Spleen (tissue), 11 donors: ENCODE measurements around the gene PRKCA. TPM values are rescaled to one million over a fixed set of nuclear protein-coding genes. Genes with fewer than 3 reads are reported as not detected.

Experiments used
- DNase-seq: peaks from one replicate; pipeline ENCODE4 v3.0.0-alpha.2; 2020
- H3K27ac ChIP-seq, 8 donors: fragments of 200-600 bp; sonication (generic) in 7 of 8; 1 replicate in 4 of 8; 2 replicates in 4 of 8; pipeline versions ENCODE4 v1.5.0 to v1.8.0; 2016 to 2021; ENCODE audit warnings: inconsistent platforms in 4 of 8, mild to moderate bottlenecking in 4 of 8, moderate library complexity in 1 of 8
- H3K27me3 ChIP-seq, 7 donors: fragments of 200-600 bp; sonication (generic) in 6 of 7; replicated peaks in 1 of 7; 1 replicate in 4 of 7; 2 replicates in 3 of 7; pipeline versions ENCODE4 v1.5.0 to v1.8.0; 2016 to 2021; ENCODE audit warnings: inconsistent platforms in 3 of 7, mild to moderate bottlenecking in 1 of 7
- H3K36me3 ChIP-seq, 6 donors: fragments of 200-600 bp; sonication (generic) in 5 of 6; 1 replicate in 4 of 6; 2 replicates in 2 of 6; pipeline versions ENCODE4 v1.5.0 to v1.8.0; 2016 to 2021; ENCODE audit warnings: inconsistent platforms in 2 of 6
- H3K4me1 ChIP-seq, 6 donors: fragments of 200-600 bp; sonication (generic) in 5 of 6; 1 replicate in 3 of 6; 2 replicates in 3 of 6; pipeline versions ENCODE4 v1.5.0 to v1.8.0; 2016 to 2021; ENCODE audit warnings: inconsistent platforms in 3 of 6
- H3K4me3 ChIP-seq, 8 donors: fragments of 200-600 bp; sonication (generic) in 7 of 8; 1 replicate in 4 of 8; 2 replicates in 4 of 8; pipeline versions ENCODE4 v1.5.0 to v1.8.0; 2016 to 2021; ENCODE audit warnings: inconsistent platforms in 4 of 8, mild to moderate bottlenecking in 4 of 8, moderate library complexity in 2 of 8
- H3K9me3 ChIP-seq, 8 donors: fragments of 200-600 bp; sonication (generic) in 7 of 8; 1 replicate in 4 of 8; 2 replicates in 4 of 8; pipeline versions ENCODE4 v1.5.0 to v1.8.0; 2016 to 2021; ENCODE audit warnings: inconsistent platforms in 4 of 8
- CTCF ChIP-seq, 11 experiments: fragments of 200-600 bp in 7 of 11; fragments of 450-650 bp in 4 of 11; sonication (generic) in 4 of 11; IDR thresholded peaks in 8 of 11; conservative IDR thresholded peaks in 3 of 11; 1 replicate in 7 of 11; 2 replicates in 4 of 11; pipeline versions ENCODE4 v1.4.0 to v1.8.0; 2016 to 2021; ENCODE audit warnings: antibody characterized with exemption in 11 of 11, inconsistent platforms in 4 of 11, mild to moderate bottlenecking in 1 of 11
- POLR2A ChIP-seq, 3 donors: fragments of 450-650 bp; IDR thresholded peaks; one replicate each; pipeline ENCODE4 v1.5.1; 2017; ENCODE audit warnings: antibody characterized with exemption in 3 of 3, mild to moderate bottlenecking in 1 of 3
- POLR2AphosphoS5 ChIP-seq, 3 donors: sonication (generic); formaldehyde crosslinking; IDR thresholded peaks; one replicate each; pipeline ENCODE4 v1.5.1; 2017; ENCODE audit warnings: antibody characterized with exemption in 3 of 3
- WGBS, 5 donors: extraction: QIAGEN DNeasy Blood & Tissue Kit in 3 of 5; methylation state at CpG; one replicate each; pipeline versions ENCODE4 v1.1.5 to v1.1.7; 2013 to 2018; 5-methylcytosine and 5-hydroxymethylcytosine counted together
- intact Hi-C: fragments of 100-400 bp; cut with DNase I; formaldehyde crosslinking; loops from one replicate; pipeline ENCODE4 v1.15.0; 2023; ENCODE audit warnings: low total_unique reads
- polyA plus RNA-seq, 3 donors: library from polyadenylated mRNA; stranded (reverse); fragments of 200-250 nt; gene quantifications; one replicate each; pipeline ENCODE4 v1.2.1, GENCODE V29; 2013
- total RNA-seq, 7 donors: library from RNA; depleted of rRNA in 3 of 7; stranded (reverse); fragments of >200 nt in 3 of 7; fragmentation: NEBNext Ultra II Directional in 4 of 7; extraction: Animal tissue kit (Norgen Biotek cat#: 25700) in 4 of 7; gene quantifications; one replicate each; pipeline versions ENCODE4 v1.1.0 to v1.2.1, GENCODE V29; 2016 to 2021
- donor health status: healthy with polysubstance abuse.
- donor health status: DM: no; HTN: no; CAD: no; lungs with moderate emphysema.
- donor health status: DM: no; HTN: no; CAD: no.
- donor health status: Bipolar disorder and iron deficiency.
- donor health status: healthy.
- donor health status: DM: no; HTN: no; CAD: no.
- donor health status: DM: yes; HTN: yes; CAD: no.

Gene PRKCA
- total and polyA plus RNA-seq, 10 donors = 1.7 to 59.7 (median 31.2) TPM

GRCh38 chr17:66679631-66680517, 377.5 kb downstream of the PRKCA start:
- H3K27ac ChIP-seq = no peak overlapping the region
- TF ChIP-seq POLR2AphosphoS5 (IDR thresholded peaks at IDR 0.05) = no peak
- TF ChIP-seq CTCF (IDR thresholded peaks at IDR 0.05 in 8 of 11, conservative IDR thresholded peaks at IDR 0.05 in 3 of 11) = no peak
- TF ChIP-seq POLR2A (IDR thresholded peaks at IDR 0.05) = no peak
- peaks cover 0 to 12% (median 6%) of the 10 kb centered on the region in 8 donors for H3K9me3 ChIP-seq
- intact Hi-C loops = no loop called here
- H3K27me3 ChIP-seq = no peaks in the 10 kb centered on the region
- H3K36me3 ChIP-seq = no peaks in the 10 kb centered on the region
- peaks cover 0 to 4% (median 0%) of the 10 kb centered on the region in 6 donors for H3K4me1 ChIP-seq
- 81 to 90% (median 84%) methylated on average over 11 of the region's 11 CpGs for WGBS, 5 donors
- no peak overlapping the region for H3K4me3 ChIP-seq
- no peak for DNase-seq

GRCh38 chr17:66682283-66682682, 379.9 kb downstream of the PRKCA start:
- Histone ChIP-seq H3K9me3 (peaks cover 0 to 10% (median 6%) of the 10 kb centered on the region in 8 donors), H3K36me3 (peaks cover 0 to 4% (median 0%) of the 10 kb centered on the region in 6 donors), H3K27me3 (no peaks in the 10 kb centered on the region), H3K4me3 (no peak overlapping the region), H3K4me1 (peaks cover 0 to 4% (median 0%) of the 10 kb centered on the region in 6 donors), H3K27ac (no peak overlapping the region)
- WGBS, 5 donors = 59 to 83% (median 75%) methylated on average over 5 of the region's 5 CpGs
- DNase-seq = no peak
- TF ChIP-seq POLR2AphosphoS5 (IDR thresholded peaks at IDR 0.05) = no peak
- intact Hi-C loops = no loop called here

- TF ChIP-seq CTCF (IDR thresholded peaks at IDR 0.05 in 8 of 11, conservative IDR thresholded peaks at IDR 0.05 in 3 of 11) (no peak), POLR2AphosphoS5 (IDR thresholded peaks at IDR 0.05) (no peak), POLR2A (IDR thresholded peaks at IDR 0.05) (no peak)
- intact Hi-C loops = no loop called here
- 84 to 91% (median 86%) methylated on average over 2 of the region's 2 CpGs for WGBS, 5 donors
- Histone ChIP-seq H3K4me3 (no peak overlapping the region), H3K27ac (no peak overlapping the region), H3K36me3 (peaks cover 0 to 21% (median 8%) of the 10 kb centered on the region in 6 donors), H3K9me3 (no peaks in the 10 kb centered on the region), H3K27me3 (no peaks in the 10 kb centered on the region), H3K4me1 (peaks cover 0 to 4% (median 0%) of the 10 kb centered on the region in 6 donors)
- DNase-seq = no peak
These were observed 381.8 kb downstream of the PRKCA start for GRCh38 chr17:66684261-66684660.

- peaks cover 0 to 26% (median 8%) of the 10 kb centered on the region in 6 donors for H3K36me3 ChIP-seq
- TF ChIP-seq POLR2A (IDR thresholded peaks at IDR 0.05) (no peak), CTCF (IDR thresholded peaks at IDR 0.05 in 8 of 11, conservative IDR thresholded peaks at IDR 0.05 in 3 of 11) (no peak), POLR2AphosphoS5 (IDR thresholded peaks at IDR 0.05) (no peak)
- H3K4me3 ChIP-seq = no peak overlapping the region
- no peaks in the 10 kb centered on the region for H3K9me3 ChIP-seq
- H3K4me1 ChIP-seq = peaks cover 0 to 4% (median 0%) of the 10 kb centered on the region in 6 donors
- H3K27ac ChIP-seq = no peak overlapping the region
- DNase-seq = no peak
- intact Hi-C loops = no loop called here
- 82 to 88% (median 86%) methylated on average over 2 of the region's 2 CpGs for WGBS, 5 donors
- H3K27me3 ChIP-seq = no peaks in the 10 kb centered on the region
These were observed 382.3 kb downstream of the PRKCA start for GRCh38 chr17:66684731-66685130.
